Activated CD8-positive, alpha-beta T cell treated with anti-CD3 and anti-CD28 coated beads for 36 hours (primary cell): ENCODE measurements around the gene SEBOX. TPM values are rescaled to one million over a fixed set of nuclear protein-coding genes. Genes with fewer than 3 reads are reported as not detected.

ENCODE experiments used
- ATAC-seq: fragments of 200-7000 bp; cut with Tn5 transposase; one replicate; pipeline ENCODE4 v1.10.0; 2021; ENCODE audit warnings: mild to moderate bottlenecking, moderate library complexity
- CTCF ChIA-PET: fragments of 350-600 bp; sonication (Branson Sonifier 250); formaldehyde crosslinking; loops from one replicate; lab custom pipeline; 2021; ENCODE audit warnings: antibody characterized with exemption; lab: Charles Lee
- POLR2A ChIA-PET: fragments of 350-600 bp; sonication (Branson Sonifier 250); formaldehyde crosslinking; loops from one replicate; lab custom pipeline; 2021; ENCODE audit warnings: antibody characterized with exemption; lab: Charles Lee
- DNase-seq: peaks from one replicate; pipeline ENCODE4 v3.0.0-alpha.2; 2020
- H3K27ac Mint-ChIP-seq: one replicate; pipeline ENCODE4 v1.8.0; 2021; ENCODE audit warnings: mild to moderate bottlenecking, mixed read lengths
- H3K27me3 Mint-ChIP-seq: one replicate; pipeline ENCODE4 v1.8.0; 2021; ENCODE audit warnings: mixed read lengths
- H3K36me3 Mint-ChIP-seq: one replicate; pipeline ENCODE4 v1.8.0; 2021; ENCODE audit warnings: low read depth, mixed read lengths
- H3K4me1 Mint-ChIP-seq: one replicate; pipeline ENCODE4 v1.8.0; 2021; ENCODE audit warnings: low read depth, mixed read lengths
- H3K4me3 Mint-ChIP-seq: one replicate; pipeline ENCODE4 v1.8.0; 2021; ENCODE audit warnings: mild to moderate bottlenecking, moderate library complexity, mixed read lengths
- H3K9me3 Mint-ChIP-seq: one replicate; pipeline ENCODE4 v1.8.0; 2021; ENCODE audit warnings: mixed read lengths
- CTCF ChIP-seq: fragments of 200-600 bp; IDR thresholded peaks from one replicate; pipeline ENCODE4 v1.8.0; 2022; ENCODE audit warnings: antibody characterized with exemption, mild to moderate bottlenecking
- intact Hi-C: fragments of 100-400 bp; cut with micrococcal nuclease; formaldehyde crosslinking; loops from one replicate; pipeline ENCODE4 v1.10.0; 2022
- total RNA-seq, 2 experiments: library from RNA; stranded (reverse); gene quantifications; one replicate each; pipeline ENCODE4 v1.2.3, GENCODE V29; 2021

SEBOX gene
- total RNA-seq, 2 experiments from 2014 or later: not detected

GRCh38 chr17:28385406-28385805, 20.4 kb upstream of the SEBOX start:
- Mint-ChIP-seq H3K9me3 (no peaks in the 10 kb centered on the region), H3K4me3 (peak overlapping the region; percentile 84), H3K36me3 (peaks cover 28% of the 10 kb centered on the region), H3K27me3 (peaks cover 2% of the 10 kb centered on the region), H3K27ac (peak overlapping the region; percentile 48), H3K4me1 (peaks cover 20% of the 10 kb centered on the region)
- TF ChIP-seq CTCF: no peak
- POLR2A ChIA-PET: interaction anchor here (1.2 to 3.5 kb wide), 7 partner anchors 12 to 293 kb away, joined by 3 to 22 read pairs (median 8); partner anchors contain the start of genes POLDIP2, SARM1 and SEBOX
- ATAC-seq (no peak), DNase-seq (peak; percentile 47)
- intact Hi-C loops: no loop called here
- CTCF ChIA-PET: interaction anchor here (1.1 to 1.8 kb wide), 5 partner anchors 28 to 164 kb away, joined by 3 to 9 read pairs (median 6); partner anchors contain the start of gene POLDIP2

- POLR2A ChIA-PET: interaction anchor here (0.6 to 3.5 kb wide), 10 partner anchors 12 to 294 kb away, joined by 3 to 22 read pairs (median 4); partner anchors contain the start of genes POLDIP2, SARM1 and SEBOX
- H3K9me3 Mint-ChIP-seq: no peaks in the 10 kb centered on the region
- CTCF ChIA-PET: interaction anchor here (1.1 to 1.8 kb wide), 4 partner anchors 27 to 165 kb away, joined by 3 to 9 read pairs (median 4); partner anchors contain the start of gene POLDIP2
- H3K4me1 Mint-ChIP-seq: peaks cover 20% of the 10 kb centered on the region
- H3K4me3 Mint-ChIP-seq: peak overlapping the region; percentile 84
- intact Hi-C loops: no loop called here
- no peak for DNase-seq
- ATAC-seq: no peak
- peaks cover 28% of the 10 kb centered on the region for H3K36me3 Mint-ChIP-seq
- TF ChIP-seq CTCF: no peak
- H3K27me3 Mint-ChIP-seq: peaks cover 2% of the 10 kb centered on the region
- H3K27ac Mint-ChIP-seq: peak overlapping the region; percentile 63
Measured at GRCh38 chr17:28385037-28385400, 20.0 kb upstream of the SEBOX start.

GRCh38 chr17:28384281-28385036, 19.5 kb upstream of the SEBOX start:
- peaks cover 2% of the 10 kb centered on the region for H3K27me3 Mint-ChIP-seq
- H3K4me1 Mint-ChIP-seq: peaks cover 20% of the 10 kb centered on the region

GRCh38 chr17:28381141-28381825, 16.3 kb upstream of the SEBOX start:
- Mint-ChIP-seq H3K9me3 (no peaks in the 10 kb centered on the region), H3K4me1 (peaks cover 20% of the 10 kb centered on the region), H3K36me3 (peaks cover 22% of the 10 kb centered on the region), H3K4me3 (peak overlapping the region; percentile 5), H3K27ac (no peak overlapping the region), H3K27me3 (peaks cover 2% of the 10 kb centered on the region)
- peak; percentile 46 for TF ChIP-seq CTCF
- peak; percentile 52 for DNase-seq
- peak; percentile 23 for ATAC-seq
- CTCF ChIA-PET: interaction anchor here (0.8 to 3.6 kb wide), 4 partner anchors 10 to 36 kb away, joined by 3 to 18 read pairs (median 5); partner anchors contain the start of gene POLDIP2
- POLR2A ChIA-PET: interaction anchor here (1.0 kb wide), 1 partner anchor 50 kb away, joined by 4 read pairs; no protein-coding TSS in a partner anchor
- intact Hi-C loops: no loop called here

More at GRCh38 chr17:28384281-28385036, 19.5 kb upstream of the SEBOX start:
- Mint-ChIP-seq H3K9me3 (no peaks in the 10 kb centered on the region), H3K36me3 (peaks cover 28% of the 10 kb centered on the region), H3K27ac (peak overlapping the region; percentile 63), H3K4me3 (peak overlapping the region; percentile 84)
- intact Hi-C loops: no loop called here
- ChIA-PET POLR2A (interaction anchor here (0.6 to 3.5 kb wide), 10 partner anchors 11 to 294 kb away, joined by 3 to 22 read pairs (median 5); partner anchors contain the start of genes POLDIP2, SARM1 and SEBOX), CTCF (interaction anchor here (0.9 to 1.8 kb wide), 4 partner anchors 13 to 165 kb away, joined by 3 to 9 read pairs (median 4); partner anchors contain the start of genes POLDIP2 and SARM1)
- peak; percentile 94 for ATAC-seq
- DNase-seq: peak; percentile 80
- no peak for TF ChIP-seq CTCF
